ENCODE data around the gene SMS.

SMS gene

GRCh38 chrX:22043872-22044271, 103.4 kb downstream of the SMS start:
- no peak for DNase-seq
